DMS114 treated with DMSO at 0.1 percent for 48 hours (cell line): ENCODE results near the gene PLPP7.

Experiments used
- DNase-seq: peaks from one replicate; lab custom pipeline; 2025; ENCODE audit not compliant: unreplicated experiment; lab: John Stamatoyannopoulos, UW

Gene PLPP7

GRCh38 chr9:131303381-131304321 is 14.1 kb downstream of the PLPP7 start:
- DNase-seq: no peak

GRCh38 chr9:131304676-131305355 is 15.3 kb downstream of the PLPP7 start:
- no peak for DNase-seq

GRCh38 chr9:131306397-131307004 is 17.0 kb downstream of the PLPP7 start:
- DNase-seq: no peak

GRCh38 chr9:131307974-131308373 is 18.5 kb downstream of the PLPP7 start:
- no peak for DNase-seq

GRCh38 chr9:131308452-131308851 is 18.9 kb downstream of the PLPP7 start:
- no peak for DNase-seq

GRCh38 chr9:131308906-131309529 is 19.5 kb downstream of the PLPP7 start:
- no peak for DNase-seq

- DNase-seq: no peak
Measured at GRCh38 chr9:131309530-131310276, 20.2 kb downstream of the PLPP7 start.

GRCh38 chr9:131310833-131311554 is 21.5 kb downstream of the PLPP7 start:
- no peak for DNase-seq

- DNase-seq: no peak
Measured at GRCh38 chr9:131312246-131312645, 22.7 kb downstream of the PLPP7 start.

GRCh38 chr9:131312822-131313770 is 23.6 kb downstream of the PLPP7 start:
- no peak for DNase-seq

- DNase-seq: no peak
Measured at GRCh38 chr9:131318231-131319085, 28.9 kb downstream of the PLPP7 start.

GRCh38 chr9:131319486-131319885 is 30.0 kb downstream of the PLPP7 start:
- DNase-seq: no peak

- no peak for DNase-seq
Measured at GRCh38 chr9:131320031-131320685, 30.6 kb downstream of the PLPP7 start.

- no peak for DNase-seq
Measured at GRCh38 chr9:131323629-131324028, 34.1 kb downstream of the PLPP7 start.

GRCh38 chr9:131324736-131325679 is 35.5 kb downstream of the PLPP7 start:
- no peak for DNase-seq

- no peak for DNase-seq
Measured at GRCh38 chr9:131329241-131329641, 39.7 kb downstream of the PLPP7 start.
